GM19193 (cell line): Measurements from ENCODE around the gene MPC1.

Source experiments
- POLR2A ChIP-seq: IDR thresholded peaks from 4 replicates; pipeline ENCODE4 v1.6.1; 2011; ENCODE audit not compliant: insufficient read depth, insufficient read length; ENCODE audit errors: extremely low read depth

MPC1 gene

DNA sequence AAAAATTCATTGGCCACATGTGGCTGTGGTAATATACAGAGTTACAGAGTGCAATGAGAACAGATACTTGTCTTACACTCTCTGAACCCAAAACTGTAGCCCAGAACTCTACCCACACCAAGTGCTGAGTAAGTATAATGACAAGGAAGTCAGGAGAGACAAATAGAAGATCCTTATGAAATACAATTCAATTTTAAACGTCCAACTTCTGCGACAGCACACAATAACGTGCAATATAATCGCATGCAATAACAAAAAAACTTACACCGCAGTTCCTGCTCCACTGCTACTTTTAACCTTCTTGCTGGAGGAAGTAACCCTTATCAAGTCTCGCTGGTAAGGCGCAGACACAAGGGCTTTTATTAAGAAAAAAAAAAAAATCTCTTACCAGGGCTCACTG is 41.3 kb downstream of the MPC1 start:
- TF ChIP-seq POLR2A: no peak

DNA sequence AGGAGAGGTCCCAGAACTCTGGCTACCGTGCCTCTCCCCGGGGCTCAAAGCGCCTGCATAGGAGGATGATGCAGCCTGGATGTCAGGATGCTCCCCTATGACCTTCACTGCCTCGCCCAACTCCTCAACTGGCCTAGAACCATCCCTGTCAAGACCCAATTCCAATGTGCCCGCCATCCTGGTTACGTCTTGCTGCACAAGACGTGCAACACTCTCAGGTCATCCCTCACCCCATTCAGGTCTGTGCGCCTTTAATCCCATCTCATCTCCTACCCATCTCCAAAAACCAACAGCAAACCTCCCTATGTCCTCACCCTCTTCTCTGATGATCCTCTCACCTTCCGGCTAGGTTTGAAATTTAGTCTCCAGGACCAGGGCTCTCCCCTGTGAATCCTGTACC is 43.9 kb downstream of the MPC1 start:
- no peak for TF ChIP-seq POLR2A

DNA sequence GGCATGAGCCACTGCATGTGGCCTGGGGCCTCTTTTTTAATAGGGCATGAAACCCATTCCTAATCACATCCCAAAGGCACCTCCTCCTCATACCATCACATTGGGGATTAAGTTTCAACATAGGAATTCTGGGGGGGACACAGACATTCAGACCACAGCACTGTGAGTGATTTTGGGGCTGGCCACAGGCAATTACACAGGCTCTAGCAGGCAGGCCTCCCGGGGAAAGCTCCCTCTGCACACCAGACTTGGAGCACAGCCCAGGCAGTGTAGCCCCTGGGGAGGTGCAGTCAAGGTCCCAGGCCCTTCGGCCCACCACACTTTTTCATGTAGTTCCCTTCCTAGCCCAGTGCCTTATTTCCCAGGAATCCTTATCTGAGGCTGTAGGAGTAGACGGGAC is 45.9 kb downstream of the MPC1 start:
- no peak for TF ChIP-seq POLR2A

DNA sequence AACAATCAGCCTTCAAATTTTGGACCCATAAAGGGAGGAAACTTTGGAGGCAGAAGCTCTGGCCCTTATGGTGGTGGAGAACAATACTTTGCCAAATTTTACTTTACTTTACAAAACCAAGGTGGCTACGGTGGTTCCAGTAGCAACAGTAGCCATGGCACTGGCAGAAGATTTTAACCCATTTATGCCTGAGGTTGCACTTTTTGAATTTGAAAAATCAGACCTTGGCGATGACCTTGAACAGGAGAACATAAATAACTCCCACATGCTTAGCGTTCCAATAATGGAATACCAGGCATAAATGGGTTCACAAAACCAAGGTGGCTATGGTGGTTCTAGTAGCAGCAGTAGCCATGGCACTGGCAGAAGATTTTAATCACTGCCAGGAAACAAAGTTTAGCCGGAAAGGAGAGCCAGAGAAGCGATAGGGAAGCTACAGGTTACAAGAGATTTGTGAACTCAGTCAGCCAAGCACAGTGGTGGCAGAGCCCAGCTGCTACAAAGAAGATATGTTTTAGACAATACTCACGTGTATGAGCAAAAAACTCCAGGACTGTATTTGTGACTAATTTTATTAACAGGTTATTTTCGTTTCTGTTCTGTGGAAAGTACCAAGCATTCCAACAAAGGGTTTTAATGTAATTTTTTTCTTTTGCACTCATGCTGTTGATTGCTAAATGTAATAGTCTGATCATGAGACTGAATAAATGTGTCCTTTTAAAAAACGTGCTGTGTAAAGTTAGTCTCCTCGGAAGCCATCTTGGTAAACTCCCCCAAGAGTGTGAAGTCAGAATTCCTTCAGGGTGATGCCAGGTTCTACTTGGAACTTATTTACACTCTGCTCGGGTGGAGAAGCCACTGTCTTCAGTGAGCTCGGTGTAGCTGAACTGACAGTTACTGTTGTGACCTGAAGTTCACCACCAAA is 47.1 kb downstream of the MPC1 start:
- no peak for TF ChIP-seq POLR2A

DNA sequence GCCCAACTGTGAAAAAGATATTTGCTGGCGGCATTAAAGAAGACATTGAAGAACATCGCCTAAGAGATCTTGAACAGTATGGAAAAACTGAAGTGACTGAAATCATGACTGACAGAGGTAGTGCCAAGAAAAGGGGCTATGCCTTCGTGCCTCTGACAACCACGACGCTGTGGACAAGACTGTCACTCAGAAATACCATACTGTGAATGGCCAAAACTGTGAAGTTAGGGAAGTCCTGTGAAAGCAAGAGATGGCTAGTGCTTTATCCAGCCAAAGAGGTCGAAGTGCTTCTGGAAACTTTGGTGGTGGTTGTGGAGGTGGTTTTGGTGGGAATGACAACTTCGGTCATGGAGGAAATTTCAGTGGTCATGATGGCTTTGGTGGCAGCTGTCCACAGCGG is 47.9 kb downstream of the MPC1 start:
- no peak for TF ChIP-seq POLR2A

DNA sequence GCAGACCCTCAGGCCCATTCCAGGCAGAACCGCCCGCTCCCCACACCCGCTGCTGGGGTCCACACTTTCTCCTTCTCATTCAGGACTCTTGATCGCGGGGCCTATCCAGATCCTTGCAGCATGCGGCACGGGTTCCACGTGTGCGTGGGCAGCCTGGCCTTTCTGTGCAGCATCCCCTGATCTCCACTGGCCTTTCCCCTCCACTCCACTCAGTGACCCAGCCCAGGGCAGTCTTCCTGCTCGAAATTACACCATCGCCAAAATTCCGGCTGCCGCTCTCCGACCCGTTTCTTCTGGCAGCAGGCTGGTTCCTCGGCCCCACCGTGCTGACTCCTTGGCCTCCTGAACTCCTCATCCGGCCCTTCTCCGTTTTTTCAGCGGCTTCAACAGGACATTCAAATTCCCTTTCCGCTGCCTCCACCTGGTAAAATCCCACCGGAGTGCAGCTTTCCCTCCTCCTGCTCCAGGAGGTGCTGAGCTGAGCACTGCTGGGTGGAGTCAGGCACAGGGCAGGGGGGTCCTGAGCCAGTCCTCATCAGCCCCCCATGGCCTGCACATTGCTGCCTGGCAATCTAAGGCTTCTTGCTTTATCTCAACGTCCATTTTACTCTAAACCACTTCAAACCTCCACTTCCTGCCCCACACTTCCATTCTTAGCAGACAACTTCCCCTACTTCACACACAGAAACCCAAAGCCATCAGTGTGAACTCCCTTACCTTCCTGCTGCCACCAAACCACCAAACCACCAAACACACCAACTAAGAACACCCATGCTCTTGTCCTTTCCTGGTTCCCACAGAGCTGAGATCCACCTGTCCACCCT is 49.4 kb downstream of the MPC1 start:
- TF ChIP-seq POLR2A: no peak

DNA sequence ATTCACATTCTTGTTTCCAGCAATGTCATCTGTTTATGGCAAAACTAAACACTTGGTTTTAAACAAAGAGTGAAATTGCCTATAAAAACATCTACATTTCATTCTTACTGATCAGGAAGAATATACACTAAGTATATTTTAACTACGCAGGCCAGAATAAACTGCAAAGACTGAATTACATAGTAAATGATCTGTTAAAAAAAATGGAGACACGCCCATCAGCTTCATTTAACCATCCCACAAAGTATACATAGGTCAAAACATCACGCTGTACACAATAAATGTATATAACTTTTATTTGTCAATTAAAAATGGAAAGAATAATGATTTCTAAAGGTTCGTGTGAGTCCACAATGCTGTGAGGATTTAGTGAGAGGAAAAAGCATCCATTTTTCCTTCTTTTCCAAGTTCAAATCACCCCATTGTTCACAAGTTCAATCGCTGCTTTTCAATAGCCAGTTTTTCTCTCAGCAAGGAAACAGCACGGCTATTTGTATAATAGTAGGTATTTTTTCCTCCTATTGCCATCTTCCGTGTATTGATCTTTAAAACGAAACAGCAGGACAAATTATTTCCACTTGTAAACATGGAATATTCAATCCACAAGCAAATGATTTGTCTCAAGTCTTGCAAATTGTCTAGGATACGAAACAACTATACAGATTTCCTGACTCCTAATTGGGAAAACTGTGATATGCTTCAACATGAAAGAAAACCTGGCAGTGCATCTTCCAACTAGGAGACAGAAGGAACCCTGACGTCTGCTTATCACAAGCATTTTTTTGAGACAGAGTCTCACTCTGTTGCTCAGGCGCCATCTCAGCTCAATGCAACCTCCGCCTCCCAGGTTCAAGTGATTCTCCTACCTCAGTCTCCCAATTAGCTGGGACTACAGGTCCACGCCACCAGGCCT is 51.0 kb downstream of the MPC1 start:
- no peak for TF ChIP-seq POLR2A

DNA sequence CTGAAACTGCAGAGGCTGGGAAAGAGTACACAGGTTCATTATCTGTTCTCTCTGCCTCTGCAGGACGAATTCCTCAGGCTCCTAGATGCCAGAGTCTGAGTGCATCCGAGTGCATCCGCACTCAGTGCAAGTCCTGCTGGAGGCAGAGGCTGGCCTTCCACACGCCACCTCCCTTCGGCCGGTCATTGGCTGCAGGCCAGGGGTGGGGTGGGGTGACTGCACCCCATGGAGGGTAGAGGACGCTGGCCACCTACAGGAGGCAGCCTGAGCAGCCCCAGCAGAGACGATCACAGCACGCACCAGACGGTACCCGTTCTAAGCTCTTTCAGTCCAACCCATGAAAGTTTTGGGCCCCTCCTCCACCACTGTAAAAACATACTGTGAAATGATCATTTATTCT is 52.1 kb downstream of the MPC1 start:
- TF ChIP-seq POLR2A: no peak

DNA sequence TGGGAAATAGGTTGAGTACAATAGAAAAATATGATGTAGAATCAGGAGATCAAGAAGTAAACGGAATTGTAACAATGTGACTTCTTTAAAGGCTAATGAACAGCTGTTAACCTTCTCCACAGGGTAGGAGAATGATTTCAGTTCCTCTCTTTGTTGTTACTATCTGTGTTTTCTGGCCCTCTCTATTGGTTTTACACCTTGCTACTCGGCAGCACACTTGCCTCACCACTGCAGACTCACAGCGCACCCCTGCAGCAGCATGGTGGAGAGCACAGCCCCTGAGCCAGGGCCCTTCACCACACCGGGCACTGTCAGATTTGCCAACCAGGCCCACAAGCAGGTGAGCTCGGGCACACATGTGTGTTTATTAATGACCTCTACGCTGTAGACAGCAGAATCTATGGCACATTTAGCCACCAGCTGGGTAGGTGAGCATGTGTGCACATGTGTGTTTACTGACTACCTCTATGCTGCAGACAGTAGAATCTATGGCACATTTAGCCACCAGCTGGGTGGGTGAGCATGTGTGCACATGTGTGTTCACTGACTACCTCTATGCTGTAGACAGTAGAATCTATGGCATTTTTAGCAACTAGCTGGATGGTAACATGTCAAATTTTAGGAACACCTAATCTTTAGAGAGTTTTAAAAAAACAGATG is 57.2 kb downstream of the MPC1 start:
- TF ChIP-seq POLR2A: no peak

DNA sequence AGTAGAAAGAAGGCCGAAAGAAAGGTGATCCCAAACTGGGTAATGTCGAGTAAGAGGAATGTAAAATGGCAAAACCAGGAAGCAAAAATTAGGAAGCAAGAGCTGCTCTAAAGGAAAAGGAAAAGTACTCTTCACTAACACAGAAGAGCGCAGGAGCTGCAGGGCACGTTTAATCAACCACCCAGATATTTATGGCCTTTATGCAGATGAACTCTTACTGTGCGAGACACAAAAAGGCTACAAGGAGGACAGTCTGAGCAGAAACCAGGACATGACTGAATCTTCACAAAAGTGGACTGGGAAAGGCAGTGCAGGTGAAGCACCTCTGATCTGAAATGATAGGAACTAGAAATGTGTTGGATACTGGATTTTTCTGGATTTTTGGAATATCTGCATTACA is 59.3 kb downstream of the MPC1 start:
- TF ChIP-seq POLR2A: no peak

DNA sequence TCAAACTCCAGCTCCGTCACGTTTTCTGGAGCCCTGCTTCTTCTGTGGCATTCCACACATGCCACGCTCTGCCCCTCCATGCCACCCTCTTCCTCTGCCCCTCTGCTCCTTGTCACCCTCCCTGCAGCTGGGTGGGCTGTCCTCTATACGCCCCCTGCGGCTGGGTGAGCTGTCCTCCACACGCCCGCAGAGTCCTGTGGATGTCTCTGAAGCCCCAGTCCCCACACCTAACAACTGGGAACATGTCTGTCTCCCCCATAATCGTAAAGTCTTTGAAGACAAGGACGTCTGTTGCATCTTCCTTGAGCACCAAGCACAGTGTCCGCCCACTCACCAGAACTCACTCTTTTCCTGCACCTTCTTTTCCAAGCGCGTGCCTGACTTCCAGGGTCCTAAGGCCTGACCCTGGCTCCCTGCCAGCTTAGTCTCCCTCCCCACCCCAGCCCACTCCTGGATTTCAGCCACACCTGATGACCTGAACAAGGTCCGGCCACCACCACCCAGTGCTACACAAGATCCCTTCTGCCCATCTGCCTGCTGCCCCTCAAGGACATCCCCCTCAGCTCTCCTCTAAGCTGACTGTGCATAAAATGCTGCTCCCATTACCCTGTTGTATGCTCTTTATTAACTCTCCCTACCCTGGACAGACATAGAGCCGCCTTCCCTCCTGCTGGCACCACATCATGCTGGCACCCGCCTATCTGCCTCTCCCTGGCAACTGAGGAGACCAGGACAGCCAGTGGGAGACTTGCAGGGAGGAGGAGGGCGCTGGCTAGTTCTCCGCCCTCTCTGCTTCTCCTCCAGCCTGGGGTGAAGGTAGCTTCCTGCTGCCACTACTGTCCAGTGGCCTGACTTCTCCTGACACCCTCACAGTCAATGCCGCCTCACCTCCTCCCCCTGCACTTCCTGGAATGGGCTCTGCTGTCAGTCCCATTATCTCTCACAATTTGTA is 63.8 kb downstream of the MPC1 start:
- peak; percentile 16 for TF ChIP-seq POLR2A

DNA sequence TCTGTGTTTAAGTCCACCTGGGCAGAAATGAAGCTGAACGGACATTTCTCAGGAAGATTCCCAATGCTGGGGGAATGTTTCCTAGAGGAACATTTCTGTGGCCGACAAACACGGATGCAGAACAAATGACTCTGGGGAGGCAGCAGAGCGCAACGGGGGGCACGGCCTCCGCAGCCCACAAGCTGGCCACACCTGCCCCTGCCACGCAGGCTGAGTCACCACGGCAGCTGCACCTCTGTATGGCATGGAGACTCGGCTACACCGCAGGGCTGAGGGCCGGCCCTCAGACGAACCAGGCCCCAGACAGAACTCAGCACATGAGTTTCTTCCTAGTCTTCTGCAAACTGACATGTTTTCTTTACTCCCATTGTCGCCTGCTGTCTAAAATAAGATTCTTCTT is 64.5 kb downstream of the MPC1 start:
- TF ChIP-seq POLR2A: peak; percentile 14

DNA sequence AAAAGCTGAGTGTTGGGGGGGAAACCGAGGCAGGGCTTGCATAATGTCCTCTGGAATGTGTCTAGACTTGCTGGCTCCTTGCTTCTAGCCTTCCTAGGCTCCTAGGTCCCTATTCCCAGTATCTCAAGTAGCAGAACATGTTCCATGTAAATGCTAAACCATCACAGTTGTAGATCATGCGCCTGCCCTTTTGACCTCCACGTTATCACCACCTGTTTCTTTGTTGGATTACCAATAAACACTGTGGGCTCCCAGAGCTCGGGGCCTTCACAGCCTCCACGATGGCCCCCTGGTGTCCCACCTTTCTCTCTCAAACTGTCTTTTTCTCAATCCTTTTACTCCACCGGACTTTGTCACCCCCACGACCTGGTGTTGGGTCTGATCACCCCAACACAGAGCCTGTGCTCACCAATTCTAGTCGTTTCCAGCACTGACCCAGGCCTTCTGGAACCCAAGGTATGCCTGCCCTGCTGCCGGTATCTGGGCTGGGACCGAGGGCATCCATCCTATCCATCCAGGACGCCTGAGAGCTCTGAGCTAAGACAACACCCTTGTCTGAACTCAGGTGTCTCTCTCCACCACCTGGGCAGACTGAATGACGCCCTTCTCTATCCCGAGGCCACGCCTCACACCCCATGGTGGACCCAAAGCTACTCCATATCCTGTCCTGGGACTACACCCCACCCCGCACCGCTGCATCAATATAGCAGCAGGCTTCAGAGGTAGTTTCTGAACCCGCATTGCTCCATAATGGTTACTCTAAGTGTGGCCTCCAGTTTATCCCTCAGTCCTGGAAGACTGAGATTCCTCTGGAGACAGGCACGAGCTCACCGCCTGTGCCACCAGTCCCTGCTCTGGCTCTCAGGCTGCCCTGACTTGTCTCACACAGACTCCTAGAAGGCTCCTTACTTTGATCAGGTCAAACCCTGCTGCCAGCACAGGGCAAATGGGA is 65.2 kb downstream of the MPC1 start:
- no peak for TF ChIP-seq POLR2A

DNA sequence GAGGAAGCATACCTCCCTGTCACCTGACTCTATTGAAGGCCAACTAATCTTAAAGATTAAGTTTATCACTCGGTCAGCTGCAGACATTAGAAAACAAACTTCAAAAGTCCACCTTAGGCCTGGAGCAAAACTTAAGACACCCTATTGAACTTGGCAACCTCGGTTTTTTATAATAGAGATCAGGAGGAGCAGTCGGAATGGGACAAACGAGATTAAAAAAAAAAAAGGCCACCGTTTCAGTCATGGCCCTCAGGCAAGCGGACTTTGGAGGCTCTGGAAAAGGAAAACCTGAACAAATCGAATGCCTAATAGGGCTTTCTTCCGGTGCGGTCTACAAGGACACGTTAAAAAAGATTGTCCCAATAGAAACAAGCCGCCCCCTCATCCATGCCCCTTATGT is 67.3 kb downstream of the MPC1 start:
- TF ChIP-seq POLR2A: no peak
